Brain microvascular endothelial cell (primary cell): ENCODE data around the gene COQ9.
"Not testable (repeated sequence)": the region's sequence is repeated elsewhere in the genome, so short reads cannot be mapped to it uniquely, and the experiment has no call there.

Experiments used
- DNase-seq: peaks from one replicate; pipeline ENCODE4 v3.0.0-alpha.2; 2020
- H3K27ac ChIP-seq: fragments of 250-450 bp; sonication (Bioruptor Pico); 2 replicates; pipeline ENCODE4 v1.5.1; 2020; ENCODE audit warnings: mild to moderate bottlenecking, moderate library complexity
- H3K27me3 ChIP-seq: fragments of 250-450 bp; sonication (Bioruptor Pico); replicated peaks from 2 replicates; pipeline ENCODE4 v1.5.1; 2020; ENCODE audit warnings: mild to moderate bottlenecking
- H3K36me3 ChIP-seq: fragments of 250-450 bp; sonication (Bioruptor Pico); replicated peaks from 2 replicates; pipeline ENCODE4 v1.5.1; 2020; ENCODE audit warnings: mild to moderate bottlenecking
- H3K4me3 ChIP-seq: 2 replicates; pipeline ENCODE4 v1.5.1; 2011; ENCODE audit warnings: low read depth, mild to moderate bottlenecking, control low read depth, low read length, moderate library complexity
- in situ Hi-C: cut with HindIII; loops from 2 replicates; pipeline ENCODE4 v1.10.0; 2017; ENCODE audit warnings: low sequenced_read_pairs, low pct_ligation_motif_present
- TF ChIP-seq, protein P1 (sequence below): IDR thresholded peaks from 2 replicates; pipeline ENCODE4 v1.5.1; 2011; ENCODE audit warnings: low read depth, mild to moderate bottlenecking, moderate library complexity, low read length, control low read depth, inconsistent platforms; ENCODE audit errors: missing control alignments

The COQ9 gene

DNA sequence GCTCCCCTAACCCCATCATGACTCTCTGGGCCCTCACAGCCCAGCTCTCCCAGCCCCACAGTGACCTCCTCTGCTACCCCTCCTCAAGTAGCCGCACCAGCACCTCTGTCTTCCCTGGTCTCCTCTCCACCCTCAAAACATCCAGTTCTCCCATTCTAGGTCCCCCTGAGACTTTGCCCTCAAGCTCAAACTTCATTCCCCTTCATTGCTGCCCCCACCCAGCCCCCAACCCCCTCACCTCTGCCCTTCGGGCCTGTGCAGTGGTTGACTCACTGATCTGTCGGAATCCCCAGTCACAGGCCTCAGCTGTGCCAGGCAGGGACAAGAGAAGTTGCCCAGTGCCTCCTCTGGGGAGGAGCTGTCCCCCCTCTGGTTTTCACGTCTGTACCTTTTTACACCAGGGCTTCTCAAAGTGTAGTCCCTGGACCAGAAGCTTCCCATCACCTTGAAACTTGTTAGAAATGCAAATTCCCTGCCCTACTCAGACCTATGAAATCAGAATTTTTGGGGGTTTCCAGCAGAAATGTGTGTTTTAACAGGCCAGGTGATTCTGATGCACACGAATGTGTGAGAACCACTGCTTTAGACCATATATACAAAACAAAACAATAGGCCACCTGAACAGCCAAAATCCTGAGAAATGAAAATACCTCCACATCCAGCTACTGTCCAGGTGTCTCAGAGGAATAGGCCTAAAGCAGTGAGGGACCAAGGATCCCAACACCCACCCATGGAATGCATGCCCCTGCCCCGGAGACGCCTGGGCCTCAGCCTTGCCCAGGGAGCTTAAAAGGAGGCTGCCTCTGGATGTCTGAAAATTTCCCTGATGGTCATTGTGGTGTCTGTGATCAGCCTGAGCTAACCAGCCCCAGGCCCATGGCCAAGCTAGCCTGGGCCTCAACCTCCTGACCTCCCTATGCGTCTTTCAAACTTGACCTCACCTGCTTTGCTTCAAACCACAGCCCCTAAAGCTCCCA is 39.9 kb downstream of the COQ9 start:
- no peaks in the 10 kb centered on the region for H3K36me3 ChIP-seq
- H3K27ac ChIP-seq, result no peak overlapping the region
- in situ Hi-C loops, result no loop called here
- DNase-seq, result no peak
- H3K4me3 ChIP-seq, result no peak overlapping the region
- TF ChIP-seq, protein P1, sequence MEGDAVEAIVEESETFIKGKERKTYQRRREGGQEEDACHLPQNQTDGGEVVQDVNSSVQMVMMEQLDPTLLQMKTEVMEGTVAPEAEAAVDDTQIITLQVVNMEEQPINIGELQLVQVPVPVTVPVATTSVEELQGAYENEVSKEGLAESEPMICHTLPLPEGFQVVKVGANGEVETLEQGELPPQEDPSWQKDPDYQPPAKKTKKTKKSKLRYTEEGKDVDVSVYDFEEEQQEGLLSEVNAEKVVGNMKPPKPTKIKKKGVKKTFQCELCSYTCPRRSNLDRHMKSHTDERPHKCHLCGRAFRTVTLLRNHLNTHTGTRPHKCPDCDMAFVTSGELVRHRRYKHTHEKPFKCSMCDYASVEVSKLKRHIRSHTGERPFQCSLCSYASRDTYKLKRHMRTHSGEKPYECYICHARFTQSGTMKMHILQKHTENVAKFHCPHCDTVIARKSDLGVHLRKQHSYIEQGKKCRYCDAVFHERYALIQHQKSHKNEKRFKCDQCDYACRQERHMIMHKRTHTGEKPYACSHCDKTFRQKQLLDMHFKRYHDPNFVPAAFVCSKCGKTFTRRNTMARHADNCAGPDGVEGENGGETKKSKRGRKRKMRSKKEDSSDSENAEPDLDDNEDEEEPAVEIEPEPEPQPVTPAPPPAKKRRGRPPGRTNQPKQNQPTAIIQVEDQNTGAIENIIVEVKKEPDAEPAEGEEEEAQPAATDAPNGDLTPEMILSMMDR, result no peak
- no peaks in the 10 kb centered on the region for H3K27me3 ChIP-seq

DNA sequence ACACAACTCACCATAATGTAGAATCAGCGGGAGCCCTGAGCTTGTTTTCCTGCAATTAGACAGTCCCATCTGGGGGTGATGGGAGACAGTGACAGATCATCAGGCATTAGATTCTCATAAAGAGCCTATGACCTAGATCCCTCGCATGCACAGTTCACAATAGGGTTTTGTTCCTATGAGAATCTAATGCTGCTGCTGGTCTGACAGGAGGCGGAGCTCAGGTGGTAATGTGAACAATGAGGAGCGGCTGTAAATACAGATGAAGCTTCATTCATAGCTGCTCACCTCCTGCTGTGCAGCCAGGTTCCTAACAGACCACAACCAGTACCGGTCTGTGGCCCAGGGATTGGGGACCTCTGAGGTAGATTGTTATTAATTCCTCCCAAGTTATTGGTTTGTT is 42.0 kb downstream of the COQ9 start:
- TF ChIP-seq, protein P1, result no peak
- in situ Hi-C loops, result no loop called here
- no peaks in the 10 kb centered on the region for H3K27me3 ChIP-seq
- no peaks in the 10 kb centered on the region for H3K36me3 ChIP-seq
- DNase-seq, result no peak
- H3K4me3 ChIP-seq, result no peak overlapping the region
- no peak overlapping the region for H3K27ac ChIP-seq

DNA sequence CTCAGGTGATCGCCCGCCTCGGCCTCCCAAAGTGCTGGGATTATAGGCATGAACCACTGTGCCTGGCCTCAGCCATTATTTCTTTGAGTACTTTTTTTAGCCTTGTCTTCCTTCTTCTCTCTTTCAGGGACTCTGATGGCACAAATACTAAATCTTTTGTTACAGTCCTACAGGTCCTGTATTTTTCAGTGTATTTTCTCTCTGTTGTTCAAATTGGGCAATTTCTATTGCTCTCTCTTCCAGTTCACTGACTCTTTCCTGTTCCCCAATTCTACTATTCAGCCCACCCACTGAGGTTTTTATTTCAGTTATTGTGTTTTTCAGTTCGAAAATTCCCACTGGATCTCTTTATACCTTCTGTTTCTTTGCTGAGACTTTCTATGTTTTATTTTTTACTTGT is 46.5 kb downstream of the COQ9 start:
- Histone ChIP-seq H3K27ac (no peak overlapping the region), H3K36me3 (no peaks in the 10 kb centered on the region), H3K4me3 (no peak overlapping the region), H3K27me3 (no peaks in the 10 kb centered on the region)
- TF ChIP-seq, protein P1, result no peak
- in situ Hi-C loops, result no loop called here
- no peak for DNase-seq

DNA sequence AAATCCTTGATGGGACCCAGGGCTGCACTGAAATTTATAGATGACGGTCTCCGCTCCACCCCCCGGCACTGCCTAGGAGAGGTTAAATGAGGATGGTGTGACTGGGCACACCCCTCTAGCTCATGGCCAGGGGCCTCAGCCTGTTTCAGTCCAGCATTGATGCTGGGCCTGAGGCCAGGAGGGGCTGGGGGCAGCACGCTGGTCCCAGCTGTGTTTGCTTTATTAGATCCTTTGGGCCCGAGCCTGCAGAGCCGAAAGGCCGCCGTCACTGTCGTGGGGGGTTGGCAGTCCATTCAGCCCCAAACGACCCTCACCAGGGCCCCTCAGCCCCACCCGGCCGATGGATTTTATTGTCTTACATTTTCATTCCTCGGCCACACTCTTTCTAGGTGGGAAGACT is 49.8 kb downstream of the COQ9 start:
- DNase-seq, result no peak
- Histone ChIP-seq H3K4me3 (no peak overlapping the region), H3K27me3 (no peaks in the 10 kb centered on the region), H3K36me3 (no peaks in the 10 kb centered on the region), H3K27ac (no peak overlapping the region)
- in situ Hi-C loops, result no loop called here
- TF ChIP-seq, protein P1, result no peak

DNA sequence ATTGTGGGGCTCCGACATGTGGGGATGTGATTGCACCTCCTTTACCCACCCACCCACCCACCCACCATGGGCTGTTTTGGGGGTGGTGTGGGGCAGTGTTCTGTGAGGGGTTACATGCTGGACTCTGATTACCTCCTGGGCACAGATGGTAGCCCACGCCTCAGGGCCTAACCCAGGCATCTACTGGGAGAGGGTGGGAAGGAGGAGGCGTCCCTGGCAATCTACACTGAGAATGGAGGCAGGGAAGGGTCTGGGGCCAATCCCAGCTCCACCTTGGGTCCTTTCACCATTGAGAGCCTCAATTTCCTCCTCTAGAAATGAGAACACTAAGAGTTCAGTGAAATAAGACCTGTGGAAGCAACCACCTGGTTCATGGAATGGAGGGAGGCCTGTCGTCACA is 50.8 kb downstream of the COQ9 start:
- in situ Hi-C loops, result no loop called here
- TF ChIP-seq, protein P1, result no peak
- no peak overlapping the region for H3K4me3 ChIP-seq
- no peaks in the 10 kb centered on the region for H3K36me3 ChIP-seq
- H3K27me3 ChIP-seq, result no peaks in the 10 kb centered on the region
- DNase-seq, result no peak
- no peak overlapping the region for H3K27ac ChIP-seq

DNA sequence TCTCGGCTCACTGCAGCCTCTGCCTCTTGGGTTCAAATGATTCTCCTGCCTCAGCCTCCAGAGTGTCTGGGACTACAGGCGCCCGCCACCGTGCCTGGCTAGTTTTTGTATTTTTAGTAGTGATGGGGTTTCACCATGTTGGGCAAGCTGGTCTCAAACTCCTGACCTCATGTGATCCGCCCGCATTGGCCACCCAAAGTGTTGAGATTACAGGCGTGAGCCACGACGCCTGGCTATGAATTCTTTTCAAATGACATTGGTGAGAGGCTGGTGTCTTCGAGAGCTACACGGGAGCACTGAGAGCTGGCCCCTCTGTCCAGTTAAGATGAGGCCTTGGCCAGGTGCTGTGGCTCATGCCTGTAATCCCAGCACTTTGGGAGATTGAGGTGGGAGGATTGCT is 52.7 kb downstream of the COQ9 start:
- in situ Hi-C loops, H3K27ac ChIP-seq, H3K27me3 ChIP-seq, H3K4me3 ChIP-seq, H3K36me3 ChIP-seq, DNase-seq: not testable (repeated sequence)
